ENCODE measurements around the gene PDE4D.
A peak's percentile ranks its signal among the peaks of the same experiment; 100 is the strongest.
"Not testable (repeated sequence)": the region's sequence is repeated elsewhere in the genome, so short reads cannot be mapped to it uniquely, and the experiment has no call there.

Gene PDE4D

DNA sequence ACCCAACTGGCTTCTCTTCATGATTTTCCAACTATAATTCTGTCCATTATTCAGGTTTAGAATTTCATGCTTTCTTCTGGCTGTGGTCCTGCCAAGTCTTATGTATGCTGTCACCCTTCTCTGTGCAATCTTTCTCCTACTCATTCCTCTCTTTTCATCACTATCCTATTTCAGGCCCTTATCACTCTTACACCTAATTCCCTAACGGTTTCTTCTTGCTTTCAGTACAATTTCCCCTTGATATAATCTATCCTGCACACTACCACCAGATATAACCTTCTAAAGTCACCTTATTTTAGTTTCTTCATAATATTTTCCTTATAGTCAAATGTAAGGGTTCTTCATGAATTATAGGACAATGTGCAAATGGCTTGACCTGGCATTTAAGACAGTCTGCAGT is 874.4 kb downstream of the PDE4D start:
- no peak for DNase-seq

GRCh38 chr5:59016925-59017324 is 876.6 kb downstream of the PDE4D start:
- DNase-seq, result no peak

DNA sequence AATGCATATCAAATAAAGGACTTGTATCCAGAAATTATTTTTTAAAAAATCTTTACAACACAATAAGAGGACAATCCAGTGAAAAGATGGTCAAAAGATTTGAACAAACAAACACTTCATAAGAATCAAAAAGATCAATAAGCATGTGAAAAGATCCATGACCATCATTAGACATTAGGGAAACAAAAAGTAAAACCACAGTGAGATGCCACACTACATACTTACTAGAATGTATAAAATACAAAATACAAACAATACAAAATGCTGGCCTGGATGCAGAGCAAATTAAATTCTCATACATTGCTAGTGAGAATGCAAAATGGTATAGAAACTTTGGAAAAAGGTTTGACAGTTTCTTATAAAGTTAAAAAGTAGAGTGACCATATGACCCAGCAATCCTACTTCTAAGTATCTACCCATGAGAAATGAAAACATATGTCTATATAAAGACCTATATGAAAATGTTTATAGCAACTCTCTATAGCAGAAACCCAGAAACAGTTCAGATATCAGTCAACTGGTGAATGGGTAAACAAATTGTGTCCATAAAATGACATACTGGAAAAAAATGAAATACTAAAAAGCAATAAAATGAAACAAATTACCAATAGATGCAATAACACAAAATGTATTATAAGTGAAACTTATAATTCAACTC is 884.6 kb downstream of the PDE4D start:
- DNase-seq, result no peak

DNA sequence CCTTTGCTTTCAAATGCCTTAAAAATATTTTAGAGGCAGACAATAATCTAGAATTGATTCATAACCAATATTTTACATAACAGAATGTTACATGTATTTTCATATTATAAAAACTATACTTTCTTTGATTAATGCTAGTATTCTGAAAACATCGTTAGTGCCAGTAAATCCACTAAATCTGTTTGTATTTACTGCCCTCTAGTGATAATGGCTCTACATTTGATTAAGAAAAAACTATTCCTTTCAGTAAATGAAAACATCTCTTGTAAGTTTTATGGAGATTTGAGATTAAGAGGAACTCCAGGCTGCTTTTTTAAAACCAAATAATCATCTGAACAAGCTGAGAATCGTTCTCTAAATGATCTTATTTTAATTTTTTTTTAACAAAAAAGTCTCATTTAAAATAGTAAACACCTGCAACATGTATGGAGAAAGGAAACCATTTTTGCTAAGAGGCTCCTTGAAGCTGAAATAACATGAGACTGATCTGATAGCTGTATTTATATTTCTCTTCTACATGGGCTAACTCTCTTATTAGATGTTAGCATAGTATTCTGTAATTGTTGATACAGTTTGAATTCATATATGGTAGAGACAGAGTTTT is 886.0 kb downstream of the PDE4D start:
- DNase-seq, result peak; percentile 2

- DNase-seq, result no peak
Measured at GRCh38 chr5:59005934-59006701, 887.4 kb downstream of the PDE4D start.

DNA sequence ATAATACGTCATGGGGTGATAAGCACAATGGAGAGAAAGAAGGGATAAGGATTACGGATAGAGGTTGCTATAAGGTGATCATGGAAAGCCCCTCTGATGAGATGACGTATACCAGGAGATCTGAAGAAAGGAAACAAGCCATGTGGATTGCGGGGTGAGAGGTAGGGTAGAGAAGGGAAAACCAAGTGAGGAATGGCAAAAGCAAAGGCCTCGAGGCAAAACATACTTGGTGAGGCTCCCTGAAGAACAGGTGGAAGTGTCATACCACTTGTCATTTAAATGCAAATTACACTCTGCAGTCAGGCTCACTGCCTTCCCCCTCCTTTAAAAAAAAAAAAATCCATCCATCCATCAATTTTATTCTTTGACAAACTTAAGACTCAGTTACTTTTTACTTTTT is 889.9 kb downstream of the PDE4D start:
- DNase-seq, result no peak

GRCh38 chr5:59003124-59003523 is 890.4 kb downstream of the PDE4D start:
- DNase-seq, result no peak

- DNase-seq, result no peak
Measured at GRCh38 chr5:59002162-59002825, 891.2 kb downstream of the PDE4D start.

GRCh38 chr5:59001716-59002115 is 891.8 kb downstream of the PDE4D start:
- DNase-seq, result no peak

DNA sequence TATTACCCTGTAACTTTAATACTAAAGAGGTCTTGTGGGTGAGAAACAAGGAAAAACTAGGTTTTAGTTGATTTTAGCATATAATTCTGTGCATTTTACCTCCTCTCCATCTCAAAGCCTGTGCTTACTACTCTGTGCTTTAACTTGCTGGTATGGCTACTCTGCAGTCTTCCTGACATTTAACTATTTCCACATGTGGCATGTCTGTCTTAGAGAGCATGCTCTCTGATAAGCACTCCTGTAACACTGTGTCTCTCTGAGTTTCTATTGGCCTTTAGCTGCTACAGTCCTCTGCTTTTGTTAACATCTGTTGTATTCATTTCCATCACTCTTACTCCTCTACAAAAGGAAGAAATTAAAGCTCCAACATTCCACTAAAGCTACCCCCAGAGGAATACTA is 892.4 kb downstream of the PDE4D start:
- DNase-seq, result no peak

DNA sequence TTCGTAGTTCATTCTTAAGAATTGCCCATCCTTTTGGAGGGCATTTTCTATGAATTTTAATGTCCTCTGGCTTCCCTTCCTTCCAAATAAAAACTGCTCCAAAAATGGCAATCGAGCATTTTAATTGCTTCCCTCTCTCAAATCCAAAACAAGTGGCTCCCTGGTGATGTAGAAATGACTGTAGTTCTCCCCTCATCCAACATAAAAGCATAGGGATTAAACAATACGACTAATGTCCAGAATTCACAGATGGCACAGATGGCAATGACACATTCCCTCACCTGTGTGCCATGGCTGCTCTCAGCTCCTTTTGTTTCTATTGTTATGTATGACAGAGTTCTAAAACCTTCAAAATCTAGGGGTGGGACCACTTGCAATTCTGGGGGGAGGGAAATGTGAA is 893.3 kb downstream of the PDE4D start:
- DNase-seq, result no peak

DNA sequence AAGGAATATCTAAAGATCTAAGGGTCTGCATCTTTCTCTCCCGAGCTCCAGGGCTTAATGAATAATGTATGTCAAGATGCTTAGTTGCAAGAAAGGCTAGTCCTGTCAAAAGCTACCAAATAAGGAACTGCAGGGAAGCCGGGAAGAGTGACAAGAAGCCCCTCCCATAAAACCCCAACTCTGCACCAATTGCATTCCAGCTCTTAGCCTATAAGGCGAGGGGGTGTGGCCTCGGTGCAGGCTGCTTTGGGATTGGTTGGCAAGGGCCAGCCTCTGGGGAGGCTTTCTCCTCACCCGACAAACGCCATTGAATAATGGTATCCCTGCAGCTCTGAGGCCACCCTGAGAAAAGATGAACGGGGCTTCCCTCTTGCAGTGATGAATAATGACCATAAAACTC is 893.7 kb downstream of the PDE4D start:
- no peak for DNase-seq

DNA sequence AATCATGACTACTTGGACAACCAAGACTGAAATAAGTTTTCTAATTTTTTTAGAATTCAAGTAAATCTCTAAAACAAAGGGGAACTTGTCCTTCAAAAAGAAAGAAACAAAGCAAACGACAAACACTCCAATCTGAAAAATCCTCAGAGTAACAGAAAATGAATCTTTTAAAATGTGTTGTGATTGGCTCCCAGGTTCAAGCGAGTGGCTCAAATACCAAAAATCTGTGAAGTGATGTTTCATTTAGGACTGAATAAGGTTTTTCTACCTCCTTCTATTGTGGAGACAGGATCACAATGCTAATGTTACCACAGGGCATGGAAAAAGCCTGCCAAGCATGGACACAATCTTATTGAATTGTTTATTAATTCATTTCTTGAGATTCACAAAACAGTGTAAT is 895.0 kb downstream of the PDE4D start:
- no peak for DNase-seq

DNA sequence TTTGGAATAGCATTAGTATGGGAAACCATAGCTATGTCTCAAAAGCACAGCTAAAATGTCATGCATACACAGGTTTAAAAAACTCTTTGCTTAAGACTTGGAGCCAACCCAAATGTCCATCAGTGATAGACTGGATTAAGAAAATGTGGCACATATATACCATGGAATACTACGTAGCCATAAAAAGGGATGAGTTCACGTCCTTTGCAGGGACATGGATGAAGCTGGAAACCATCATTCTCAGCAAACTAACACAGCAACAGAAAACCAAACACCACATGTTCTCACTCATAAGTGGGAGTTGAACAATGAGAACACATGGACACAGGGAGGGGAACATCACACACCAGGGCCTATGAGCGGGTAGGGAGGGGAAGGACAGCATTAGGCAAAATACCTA is 897.7 kb downstream of the PDE4D start:
- DNase-seq, result not testable (repeated sequence)

- no peak for DNase-seq
Measured at GRCh38 chr5:58993461-58993860, 900.1 kb downstream of the PDE4D start.

GRCh38 chr5:58988938-58989337 is 904.6 kb downstream of the PDE4D start:
- no peak for DNase-seq

DNA sequence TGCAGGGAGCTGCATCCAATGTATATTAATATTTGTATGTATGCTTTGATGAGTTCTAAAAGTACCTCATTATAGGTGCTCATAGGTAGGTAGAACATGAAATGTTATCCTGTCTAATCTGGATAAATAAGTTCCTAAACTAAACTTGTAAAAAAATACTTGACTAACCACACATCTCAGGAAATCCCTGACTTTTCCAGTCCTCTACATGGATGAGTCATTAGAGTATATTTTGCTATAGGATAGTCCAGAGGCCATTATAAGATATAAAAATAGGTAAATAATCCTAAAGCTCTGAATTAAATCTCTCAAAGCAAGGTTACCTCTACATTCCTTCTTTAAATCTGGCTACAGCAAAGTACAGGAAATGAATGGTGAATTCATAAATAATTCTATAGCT is 906.3 kb downstream of the PDE4D start:
- no peak for DNase-seq

DNA sequence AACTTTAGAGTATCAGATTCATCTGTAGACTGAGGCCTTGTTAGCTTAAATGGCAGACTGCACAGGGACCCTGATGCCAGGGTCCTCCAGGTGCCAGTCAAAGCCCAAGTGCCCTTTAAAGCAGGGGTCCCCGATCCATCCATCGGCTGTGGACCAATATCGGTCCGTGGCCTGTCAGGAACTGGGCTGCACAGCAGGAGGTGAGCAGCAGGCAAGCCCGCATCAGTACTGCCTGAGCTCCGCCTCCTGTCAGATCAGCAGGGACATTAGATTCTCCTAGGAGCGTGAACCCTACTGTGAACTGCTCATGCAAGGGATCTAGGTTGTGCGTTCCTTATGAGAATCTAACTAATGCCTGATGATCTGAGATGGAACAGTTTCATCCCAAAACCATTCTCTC is 907.2 kb downstream of the PDE4D start:
- DNase-seq, result no peak

GRCh38 chr5:58985759-58986158 is 907.8 kb downstream of the PDE4D start:
- DNase-seq, result no peak

- no peak for DNase-seq
Measured at GRCh38 chr5:58985311-58985710, 908.2 kb downstream of the PDE4D start.

DNA sequence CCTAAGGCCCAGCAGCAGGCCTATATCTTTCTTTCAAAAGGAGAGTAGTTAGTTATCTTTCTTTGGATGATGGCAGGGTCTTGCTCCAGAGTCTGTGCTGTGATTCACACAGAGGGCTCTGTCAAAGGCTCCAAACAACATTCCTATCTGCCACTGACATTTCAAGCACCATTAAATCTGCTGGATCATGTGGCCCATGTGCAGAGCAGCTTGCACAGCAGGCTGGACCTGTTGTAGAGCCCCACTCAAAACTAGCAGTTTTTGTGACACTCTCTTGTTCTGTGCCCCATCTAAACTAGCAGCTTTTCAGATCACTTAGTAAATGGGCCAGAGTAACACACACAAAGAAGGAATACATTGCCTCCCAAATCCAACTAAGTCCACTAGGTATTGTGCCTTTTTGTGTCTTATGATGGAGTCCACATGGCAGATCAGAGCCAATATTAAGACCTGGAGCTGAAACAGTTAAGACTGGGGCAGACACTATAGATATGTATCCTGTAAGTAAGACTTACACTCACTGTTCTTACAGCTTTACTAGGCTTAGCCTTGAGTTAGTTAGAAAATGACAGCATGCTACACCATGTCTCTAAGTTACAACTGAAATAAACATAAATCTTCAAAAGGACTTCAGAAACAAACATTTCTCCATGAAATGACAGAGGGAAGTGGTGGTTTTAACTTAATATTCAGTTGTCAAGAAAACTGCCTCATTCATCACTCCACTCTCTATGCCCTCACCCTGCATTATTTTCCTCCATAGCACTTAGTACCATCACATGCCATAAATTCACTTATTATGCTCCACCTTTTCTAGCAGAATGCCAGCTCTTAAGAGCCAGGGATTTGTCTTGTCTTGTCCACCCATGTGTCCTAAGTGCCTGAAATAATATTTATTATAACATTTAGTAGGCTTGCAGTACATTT is 909.7 kb downstream of the PDE4D start:
- no peak for DNase-seq

GRCh38 chr5:58980890-58981289 is 912.6 kb downstream of the PDE4D start:
- DNase-seq, result no peak

DNA sequence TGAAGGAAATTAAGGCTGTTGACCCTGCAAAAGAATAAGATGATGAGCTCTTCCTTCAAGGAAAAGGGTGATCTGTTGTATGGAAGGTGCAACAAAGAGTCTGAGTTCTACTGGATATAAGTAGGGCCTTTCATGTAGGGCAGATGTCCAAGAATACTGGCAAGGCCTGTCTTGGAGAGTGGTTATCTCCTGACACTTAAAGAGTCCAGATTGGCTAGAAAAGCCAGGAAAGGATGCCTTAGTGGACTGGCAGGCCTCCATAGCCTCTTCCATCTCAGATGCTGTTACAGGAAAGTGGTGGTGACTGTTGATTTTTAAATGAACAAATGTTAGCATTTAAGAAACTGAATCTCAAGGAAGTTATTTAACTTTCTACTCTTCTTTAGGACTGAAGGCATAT is 914.4 kb downstream of the PDE4D start:
- DNase-seq, result no peak

Data from NCI-H1092 (cell line).